RKO (cell line): ENCODE data around the gene OR6C65.
A peak's percentile ranks its signal among the peaks of the same experiment; 100 is the strongest.

ENCODE experiments used
- DNase-seq: peaks from one replicate; pipeline ENCODE4 v3.0.0-alpha.2; 2016; ENCODE audit warnings: low spot score

Gene OR6C65

DNA sequence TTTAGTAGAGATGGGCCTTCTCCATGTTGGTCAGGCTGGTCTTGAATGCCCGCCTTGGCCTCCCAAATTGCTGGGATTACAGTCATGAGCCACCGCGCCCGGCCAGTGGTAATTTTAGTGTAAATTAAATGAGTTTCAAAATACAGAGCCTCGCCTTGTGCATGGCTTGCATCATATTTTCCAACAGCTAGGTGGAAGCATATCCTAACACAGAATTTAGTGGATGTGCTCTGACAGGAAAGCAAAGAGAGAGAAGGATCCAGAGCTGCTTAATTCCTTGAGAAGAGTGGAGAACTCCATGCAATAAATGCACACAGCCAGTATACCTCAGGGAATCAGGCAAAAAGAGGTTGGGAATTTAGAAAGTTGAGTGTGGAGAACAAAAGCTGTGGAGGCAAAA, 46.0 kb downstream of the OR6C65 start:
- DNase-seq, result peak; percentile 22

DNA sequence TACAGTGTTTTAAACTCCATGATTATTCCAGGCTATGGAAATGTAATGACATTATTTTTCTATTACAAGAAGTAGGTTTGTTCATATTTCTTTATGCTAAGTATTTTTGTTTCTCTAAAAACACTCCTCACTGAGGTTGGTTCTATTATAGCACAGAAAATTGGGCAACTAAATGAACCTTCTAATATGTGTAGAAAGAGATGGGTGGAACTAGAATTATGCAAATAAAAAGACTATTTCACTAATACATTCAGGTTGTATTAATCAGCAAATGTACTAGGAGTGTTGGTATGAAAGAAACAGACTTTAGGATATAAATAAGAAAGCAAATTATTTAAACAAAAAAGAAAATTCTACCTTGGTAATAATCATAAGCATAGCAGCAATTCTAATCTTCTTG, 48.5 kb downstream of the OR6C65 start:
- no peak for DNase-seq
